ENCODE data around the gene LHX3.

- TF ChIP-seq, protein P1, sequence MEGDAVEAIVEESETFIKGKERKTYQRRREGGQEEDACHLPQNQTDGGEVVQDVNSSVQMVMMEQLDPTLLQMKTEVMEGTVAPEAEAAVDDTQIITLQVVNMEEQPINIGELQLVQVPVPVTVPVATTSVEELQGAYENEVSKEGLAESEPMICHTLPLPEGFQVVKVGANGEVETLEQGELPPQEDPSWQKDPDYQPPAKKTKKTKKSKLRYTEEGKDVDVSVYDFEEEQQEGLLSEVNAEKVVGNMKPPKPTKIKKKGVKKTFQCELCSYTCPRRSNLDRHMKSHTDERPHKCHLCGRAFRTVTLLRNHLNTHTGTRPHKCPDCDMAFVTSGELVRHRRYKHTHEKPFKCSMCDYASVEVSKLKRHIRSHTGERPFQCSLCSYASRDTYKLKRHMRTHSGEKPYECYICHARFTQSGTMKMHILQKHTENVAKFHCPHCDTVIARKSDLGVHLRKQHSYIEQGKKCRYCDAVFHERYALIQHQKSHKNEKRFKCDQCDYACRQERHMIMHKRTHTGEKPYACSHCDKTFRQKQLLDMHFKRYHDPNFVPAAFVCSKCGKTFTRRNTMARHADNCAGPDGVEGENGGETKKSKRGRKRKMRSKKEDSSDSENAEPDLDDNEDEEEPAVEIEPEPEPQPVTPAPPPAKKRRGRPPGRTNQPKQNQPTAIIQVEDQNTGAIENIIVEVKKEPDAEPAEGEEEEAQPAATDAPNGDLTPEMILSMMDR (IDR thresholded peaks at IDR 0.05; ENCODE audit: low read length): no peak
- no peak for TF ChIP-seq EZH2 (optimal IDR thresholded peaks at IDR 0.05; ENCODE audit: low read depth, low read length)
Measured at GRCh38 chr9:136171009-136171800, 33.7 kb downstream of the LHX3 start.
